ENCODE measurements around the gene CA11.
"Not testable (repeated sequence)": the region's sequence is repeated elsewhere in the genome, so short reads cannot be mapped to it uniquely, and the experiment has no call there.

CA11 gene

GRCh38 chr19:48646001-48646721 is at the start of gene CA11:
Gene CA11 (minus strand): TSS chr19:48646187. CDS start chr19:48645632, 555 bp downstream.
- DNase-seq, result peak; percentile 92

GRCh38 chr19:48693629-48694028 is 47.6 kb upstream of the CA11 start:
- not testable (repeated sequence) for DNase-seq

- no peak for DNase-seq
Observed at GRCh38 chr19:48689449-48689848, 43.5 kb upstream of the CA11 start.

- DNase-seq, result no peak
Observed at GRCh38 chr19:48687776-48688175, 41.8 kb upstream of the CA11 start.

- not testable (repeated sequence) for DNase-seq
Observed at GRCh38 chr19:48686637-48687036, 40.6 kb upstream of the CA11 start.

- no peak for DNase-seq
Observed at GRCh38 chr19:48686088-48686487, 40.1 kb upstream of the CA11 start.

- no peak for DNase-seq
Observed at GRCh38 chr19:48685583-48685982, 39.6 kb upstream of the CA11 start.

GRCh38 chr19:48683349-48683748 is 37.4 kb upstream of the CA11 start:
- peak; percentile 66 for DNase-seq

- DNase-seq, result peak; percentile 92
Observed at GRCh38 chr19:48681127-48681470, 35.1 kb upstream of the CA11 start.

- DNase-seq, result no peak
Observed at GRCh38 chr19:48680436-48681126, 34.6 kb upstream of the CA11 start.

- not testable (repeated sequence) for DNase-seq
Observed at GRCh38 chr19:48680006-48680405, 34.0 kb upstream of the CA11 start.

GRCh38 chr19:48678201-48678600 is 32.2 kb upstream of the CA11 start:
- DNase-seq, result peak; percentile 80

GRCh38 chr19:48676887-48677286 is 30.9 kb upstream of the CA11 start:
- DNase-seq, result no peak

GRCh38 chr19:48676487-48676886 is 30.5 kb upstream of the CA11 start:
- no peak for DNase-seq

- DNase-seq, result peak; percentile 95
Observed at GRCh38 chr19:48674921-48675824, 29.2 kb upstream of the CA11 start.

GRCh38 chr19:48674216-48674809 is 28.3 kb upstream of the CA11 start:
- no peak for DNase-seq

GRCh38 chr19:48673436-48674100 is 27.6 kb upstream of the CA11 start:
- no peak for DNase-seq

GRCh38 chr19:48672994-48673393 is 27.0 kb upstream of the CA11 start, which contains the start of gene NTN5:
Gene NTN5 (minus strand): TSS chr19:48673017. CDS start chr19:48670986, 2,031 bp downstream.
- DNase-seq, result no peak

- DNase-seq, result peak; percentile 30
Observed at GRCh38 chr19:48671446-48671995, 25.5 kb upstream of the CA11 start.

GRCh38 chr19:48670699-48671445 is 24.9 kb upstream of the CA11 start:
- DNase-seq, result no peak

All from hematopoietic multipotent progenitor cell treated with erythropoietin and hydrocortisone succinate and interleukin-3 and kit ligand, for 6 days (in vitro differentiated cells).